ENCODE data around the gene ARPC1A.

DNA sequence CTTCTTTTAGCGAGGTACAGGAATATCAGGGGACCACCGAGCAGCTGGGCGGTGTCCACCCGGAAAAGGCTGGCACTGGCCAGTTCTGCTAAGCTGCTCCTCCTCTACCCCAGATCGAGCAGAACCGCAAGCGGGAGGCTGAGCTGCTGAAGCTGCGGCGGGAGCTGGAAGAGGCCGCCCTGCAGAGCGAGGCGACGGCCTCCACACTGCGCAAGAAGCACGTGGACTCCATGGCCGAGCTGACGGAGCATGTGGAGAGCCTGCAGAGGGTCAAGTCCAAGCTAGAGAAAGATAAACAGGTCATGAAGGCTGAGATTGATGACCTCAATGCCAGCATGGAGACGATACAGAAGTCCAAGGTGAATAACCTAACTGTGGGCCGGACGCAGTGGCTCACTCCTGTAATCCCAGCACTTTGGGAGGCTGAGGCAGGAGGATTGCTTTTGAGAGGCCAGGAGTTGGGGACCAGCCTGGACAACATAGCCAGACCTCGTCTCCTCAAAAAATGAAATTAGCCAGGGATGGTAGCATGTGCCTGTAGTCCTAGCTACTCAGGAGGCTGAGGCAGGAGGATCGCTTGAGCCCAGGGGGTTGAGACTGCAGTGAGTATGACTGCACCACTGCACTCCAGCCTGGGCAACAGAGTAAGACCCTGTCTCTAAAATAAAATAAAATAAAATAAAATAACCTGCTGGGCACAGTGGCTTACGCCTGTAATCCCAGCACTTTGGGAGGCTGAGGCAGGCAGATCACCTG, 37.7 kb upstream of the ARPC1A start:
- TF ChIP-seq RFX5 (IDR thresholded peaks at IDR 0.05; ENCODE audit: borderline replicate concordance, low read depth, low read length) (no peak), SIN3A (conservative IDR thresholded peaks at IDR 0.05 in 1 of 2, IDR thresholded peaks at IDR 0.05 in 1 of 2; ENCODE audit: low read depth in 1 of 2, low read length in 2 of 2) (no peak), SUZ12 (IDR thresholded peaks at IDR 0.05; ENCODE audit: low read length) (no peak), GTF2F1 (IDR thresholded peaks at IDR 0.05; ENCODE audit: borderline replicate concordance, low read depth, low read length) (no peak), TCF12 (IDR thresholded peaks at IDR 0.05; ENCODE audit: low read depth, low read length) (no peak), SRF (IDR thresholded peaks at IDR 0.05; ENCODE audit: low read depth, low read length) (no peak), CTCF (IDR thresholded peaks at IDR 0.05; ENCODE audit: control extremely low read depth in 1 of 3, insufficient read depth in 1 of 3, low read depth in 1 of 3, low read length in 3 of 3) (no peak), JUN (IDR thresholded peaks at IDR 0.05; ENCODE audit: low read depth, low read length) (no peak), POLR2A (IDR thresholded peaks at IDR 0.05; ENCODE audit: control extremely low read depth in 1 of 2, low read depth in 2 of 2, low read length in 2 of 2) (no peak), POLR2AphosphoS5 (IDR thresholded peaks at IDR 0.05; ENCODE audit: low read depth, low read length) (no peak)
- TF ChIP-seq, protein P1, sequence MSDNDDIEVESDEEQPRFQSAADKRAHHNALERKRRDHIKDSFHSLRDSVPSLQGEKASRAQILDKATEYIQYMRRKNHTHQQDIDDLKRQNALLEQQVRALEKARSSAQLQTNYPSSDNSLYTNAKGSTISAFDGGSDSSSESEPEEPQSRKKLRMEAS (IDR thresholded peaks at IDR 0.05) = no peak
